ENCODE measurements around the gene MTPN. TPM values are rescaled to one million over a fixed set of nuclear protein-coding genes. Genes with fewer than 3 reads are reported as not detected.

Gene MTPN
- total RNA-seq, 4 donors from 2014 or later = 100 to 182 (median 145) TPM

DNA sequence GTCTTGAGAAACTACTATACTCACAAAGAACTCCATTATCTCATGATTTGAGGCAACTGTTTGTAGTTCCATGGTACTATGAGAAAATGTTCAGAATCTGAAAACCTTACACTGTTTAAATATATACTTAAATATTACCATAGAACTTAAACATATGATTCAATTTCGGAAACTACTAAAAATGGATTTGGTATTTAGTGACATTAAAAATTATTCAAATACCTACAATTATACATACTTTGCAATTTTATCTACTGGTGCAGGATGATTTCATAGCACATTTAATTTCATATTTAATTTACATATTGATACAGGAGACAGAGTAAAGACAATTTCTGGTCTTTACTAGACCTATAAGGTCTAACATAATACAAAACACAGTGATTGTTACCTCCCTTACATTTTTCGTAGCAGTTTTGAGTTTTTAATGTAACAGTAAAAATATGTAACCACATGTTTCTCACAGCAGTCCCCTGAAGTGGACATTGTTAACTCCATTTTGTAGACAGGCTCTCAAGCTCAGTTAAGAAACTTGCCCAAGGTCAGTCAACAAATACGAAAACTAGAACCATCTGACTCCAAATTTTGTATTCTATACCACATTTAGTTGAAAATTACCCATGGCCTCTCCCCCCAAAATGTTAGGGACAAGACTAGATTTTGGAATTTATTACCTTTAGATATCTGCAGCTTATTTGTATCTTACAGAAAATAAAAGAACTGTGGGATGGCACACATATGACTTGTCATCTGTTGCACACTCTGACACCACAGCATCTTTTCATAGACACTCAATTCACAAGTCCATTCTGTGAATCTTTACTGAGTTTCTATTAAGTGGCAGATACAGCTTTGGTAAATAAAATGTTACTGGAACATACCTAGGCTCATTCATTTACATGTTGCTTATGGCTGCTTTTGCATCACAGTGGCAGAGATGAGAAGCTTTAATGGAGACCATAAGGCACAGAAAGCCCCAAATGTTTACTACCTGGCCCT lies 36.8 kb downstream of the MTPN start:
- TF ChIP-seq, protein P1, sequence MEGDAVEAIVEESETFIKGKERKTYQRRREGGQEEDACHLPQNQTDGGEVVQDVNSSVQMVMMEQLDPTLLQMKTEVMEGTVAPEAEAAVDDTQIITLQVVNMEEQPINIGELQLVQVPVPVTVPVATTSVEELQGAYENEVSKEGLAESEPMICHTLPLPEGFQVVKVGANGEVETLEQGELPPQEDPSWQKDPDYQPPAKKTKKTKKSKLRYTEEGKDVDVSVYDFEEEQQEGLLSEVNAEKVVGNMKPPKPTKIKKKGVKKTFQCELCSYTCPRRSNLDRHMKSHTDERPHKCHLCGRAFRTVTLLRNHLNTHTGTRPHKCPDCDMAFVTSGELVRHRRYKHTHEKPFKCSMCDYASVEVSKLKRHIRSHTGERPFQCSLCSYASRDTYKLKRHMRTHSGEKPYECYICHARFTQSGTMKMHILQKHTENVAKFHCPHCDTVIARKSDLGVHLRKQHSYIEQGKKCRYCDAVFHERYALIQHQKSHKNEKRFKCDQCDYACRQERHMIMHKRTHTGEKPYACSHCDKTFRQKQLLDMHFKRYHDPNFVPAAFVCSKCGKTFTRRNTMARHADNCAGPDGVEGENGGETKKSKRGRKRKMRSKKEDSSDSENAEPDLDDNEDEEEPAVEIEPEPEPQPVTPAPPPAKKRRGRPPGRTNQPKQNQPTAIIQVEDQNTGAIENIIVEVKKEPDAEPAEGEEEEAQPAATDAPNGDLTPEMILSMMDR (IDR thresholded peaks at IDR 0.05) = no peak
- no peak for TF ChIP-seq POLR2A (IDR thresholded peaks at IDR 0.05)
- 94 to 96% methylated on average over 3 of the region's 3 CpGs for WGBS, 2 donors
- intact Hi-C loops (cut with DNase I) = no loop called here
- Histone ChIP-seq H3K9me3 (no peaks in the 10 kb centered on the region), H3K4me3 (no peak overlapping the region), H3K27me3 (no peaks in the 10 kb centered on the region), H3K27ac (no peak overlapping the region), H3K36me3 (no peaks in the 10 kb centered on the region), H3K4me1 (peaks cover 0 to 10% (median 5%) of the 10 kb centered on the region in 3 donors)
- no peak for DNase-seq

DNA sequence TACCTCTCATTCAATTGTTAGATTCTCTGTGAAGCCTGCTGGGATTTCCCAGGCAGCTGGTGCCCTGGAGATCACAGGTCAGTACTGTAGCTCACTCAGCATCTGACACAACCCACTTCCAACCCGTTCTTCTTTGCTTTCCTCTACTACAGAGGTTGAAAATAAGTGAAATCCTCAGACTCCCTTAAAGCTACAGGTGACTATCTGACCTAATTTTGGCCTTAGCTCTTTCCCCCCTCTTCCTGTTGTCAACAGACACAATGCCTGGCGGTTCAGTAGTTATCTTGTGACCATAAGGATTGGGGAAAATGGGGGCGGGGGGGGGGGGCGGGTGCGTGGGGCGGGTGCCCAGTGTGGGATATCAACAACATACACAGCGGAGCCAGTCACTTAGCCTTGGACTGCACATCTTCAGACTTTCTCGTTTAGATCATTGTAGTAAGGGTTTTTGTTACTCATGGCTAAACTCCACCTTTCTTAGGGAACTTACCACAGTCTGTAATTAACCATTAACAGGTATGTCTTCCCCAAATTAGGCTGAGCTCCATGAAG lies 37.8 kb downstream of the MTPN start:
- peaks cover 0 to 18% (median 5%) of the 10 kb centered on the region in 3 donors for H3K4me1 ChIP-seq
- intact Hi-C loops (cut with DNase I) = no loop called here
- no peaks in the 10 kb centered on the region for H3K27me3 ChIP-seq
- H3K27ac ChIP-seq = no peak overlapping the region
- H3K9me3 ChIP-seq = no peaks in the 10 kb centered on the region
- H3K4me3 ChIP-seq = no peak overlapping the region
- DNase-seq = no peak
- no peaks in the 10 kb centered on the region for H3K36me3 ChIP-seq
- no peak for TF ChIP-seq POLR2A (IDR thresholded peaks at IDR 0.05)
- TF ChIP-seq, protein P1 (IDR thresholded peaks at IDR 0.05) = no peak
- WGBS, 2 donors = 73 to 79% methylated on average over 3 to 8 of the region's 8 CpGs

DNA sequence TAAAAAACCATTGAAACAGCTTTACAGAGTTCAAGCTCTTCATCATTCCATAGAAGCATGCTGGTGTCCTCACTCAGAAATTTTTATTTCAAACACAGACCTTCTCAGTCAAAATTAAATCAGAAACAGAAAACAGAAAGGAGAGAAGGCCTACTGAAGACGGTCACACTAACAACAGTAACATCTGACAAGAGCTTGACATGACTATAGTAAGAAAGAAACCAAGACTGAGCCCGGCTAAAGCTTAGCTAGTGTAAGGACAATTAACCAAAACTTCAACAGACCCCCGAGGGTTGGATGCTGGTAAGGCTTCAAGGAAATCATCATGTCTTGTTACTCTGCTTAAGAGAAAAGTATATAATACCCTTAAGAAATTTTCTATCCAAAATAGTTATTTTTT lies 38.6 kb downstream of the MTPN start:
- Histone ChIP-seq H3K36me3 (no peaks in the 10 kb centered on the region), H3K27ac (no peak overlapping the region), H3K4me1 (peaks cover 0 to 26% (median 5%) of the 10 kb centered on the region in 3 donors), H3K4me3 (no peak overlapping the region), H3K27me3 (no peaks in the 10 kb centered on the region), H3K9me3 (no peaks in the 10 kb centered on the region)
- DNase-seq = no peak
- no peak for TF ChIP-seq POLR2A (IDR thresholded peaks at IDR 0.05)
- TF ChIP-seq, protein P1 (IDR thresholded peaks at IDR 0.05) = no peak
- intact Hi-C loops (cut with DNase I) = no loop called here
- 69 to 82% methylated on average over 3 of the region's 3 CpGs for WGBS, 2 donors

DNA sequence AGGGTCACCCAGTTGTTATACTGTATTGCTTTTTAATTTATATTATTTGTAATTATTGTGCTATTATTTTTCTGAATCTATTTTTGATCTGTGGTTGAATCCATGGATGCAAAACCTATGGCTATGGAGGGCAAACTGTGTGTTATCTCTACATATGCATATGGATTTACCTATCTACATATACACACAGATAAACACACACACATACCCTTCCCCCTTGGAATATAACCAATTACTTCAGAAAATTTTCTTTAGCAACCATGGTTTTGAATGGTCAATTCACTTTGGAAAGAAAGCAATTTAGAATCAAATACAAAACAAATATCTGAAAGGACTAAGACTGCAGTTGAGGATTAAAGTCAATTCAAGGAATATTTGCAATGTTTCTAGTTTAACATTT lies 39.1 kb downstream of the MTPN start:
- DNase-seq = no peak
- Histone ChIP-seq H3K27me3 (no peaks in the 10 kb centered on the region), H3K4me1 (peaks cover 0 to 26% (median 5%) of the 10 kb centered on the region in 3 donors), H3K4me3 (no peak overlapping the region), H3K9me3 (no peaks in the 10 kb centered on the region), H3K36me3 (no peaks in the 10 kb centered on the region), H3K27ac (no peak overlapping the region)
- TF ChIP-seq POLR2A (IDR thresholded peaks at IDR 0.05) = no peak
- TF ChIP-seq, protein P1 (IDR thresholded peaks at IDR 0.05) = no peak
- intact Hi-C loops (cut with DNase I) = no loop called here

Data from esophagus squamous epithelium (tissue), 5 donors.